Limb (tissue), 2 donors: ENCODE measurements around the gene PAPPA2.
"Not testable (repeated sequence)": the region's sequence is repeated elsewhere in the genome, so short reads cannot be mapped to it uniquely, and the experiment has no call there.

ENCODE experiments used
- DNase-seq, 2 donors: peaks; one replicate each; pipeline ENCODE4 v3.0.0-alpha.2; 2016; ENCODE audit errors: extremely low spot score in 2 of 2

The PAPPA2 gene, protein sequence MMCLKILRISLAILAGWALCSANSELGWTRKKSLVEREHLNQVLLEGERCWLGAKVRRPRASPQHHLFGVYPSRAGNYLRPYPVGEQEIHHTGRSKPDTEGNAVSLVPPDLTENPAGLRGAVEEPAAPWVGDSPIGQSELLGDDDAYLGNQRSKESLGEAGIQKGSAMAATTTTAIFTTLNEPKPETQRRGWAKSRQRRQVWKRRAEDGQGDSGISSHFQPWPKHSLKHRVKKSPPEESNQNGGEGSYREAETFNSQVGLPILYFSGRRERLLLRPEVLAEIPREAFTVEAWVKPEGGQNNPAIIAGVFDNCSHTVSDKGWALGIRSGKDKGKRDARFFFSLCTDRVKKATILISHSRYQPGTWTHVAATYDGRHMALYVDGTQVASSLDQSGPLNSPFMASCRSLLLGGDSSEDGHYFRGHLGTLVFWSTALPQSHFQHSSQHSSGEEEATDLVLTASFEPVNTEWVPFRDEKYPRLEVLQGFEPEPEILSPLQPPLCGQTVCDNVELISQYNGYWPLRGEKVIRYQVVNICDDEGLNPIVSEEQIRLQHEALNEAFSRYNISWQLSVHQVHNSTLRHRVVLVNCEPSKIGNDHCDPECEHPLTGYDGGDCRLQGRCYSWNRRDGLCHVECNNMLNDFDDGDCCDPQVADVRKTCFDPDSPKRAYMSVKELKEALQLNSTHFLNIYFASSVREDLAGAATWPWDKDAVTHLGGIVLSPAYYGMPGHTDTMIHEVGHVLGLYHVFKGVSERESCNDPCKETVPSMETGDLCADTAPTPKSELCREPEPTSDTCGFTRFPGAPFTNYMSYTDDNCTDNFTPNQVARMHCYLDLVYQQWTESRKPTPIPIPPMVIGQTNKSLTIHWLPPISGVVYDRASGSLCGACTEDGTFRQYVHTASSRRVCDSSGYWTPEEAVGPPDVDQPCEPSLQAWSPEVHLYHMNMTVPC (N-terminal part only)

DNA sequence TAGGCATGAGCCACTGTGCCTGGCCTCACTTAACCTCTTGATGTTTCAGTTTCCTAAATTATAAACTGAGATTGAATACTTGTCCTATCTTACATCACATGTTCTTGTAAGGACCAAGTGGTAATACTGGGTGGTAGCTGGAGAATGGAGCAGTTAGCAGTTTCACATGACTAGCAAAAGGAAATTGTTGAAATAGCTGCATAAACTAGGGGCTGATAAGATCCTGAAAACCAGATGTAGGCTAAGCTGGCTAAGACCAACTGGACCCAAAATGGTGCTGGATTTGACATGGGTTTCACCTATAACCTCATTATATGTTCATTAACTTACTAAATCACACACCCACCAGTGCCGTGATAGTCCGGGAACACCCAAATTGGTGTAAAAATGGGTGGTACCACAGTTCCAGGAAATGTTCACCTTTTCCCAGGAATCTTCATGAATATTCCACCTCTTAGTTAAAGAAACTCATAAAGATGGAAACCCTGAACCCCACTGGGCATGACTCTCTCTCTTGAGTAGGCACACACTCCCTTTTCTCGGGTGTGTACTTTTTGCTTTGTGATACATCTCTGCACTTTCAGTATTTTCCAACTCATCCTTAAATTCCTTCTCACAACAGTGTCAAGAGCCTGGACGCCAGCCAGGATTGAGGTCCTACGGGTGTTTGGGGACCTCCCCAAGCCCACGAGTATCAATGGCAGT, at the start of gene PAPPA2:
TSS of gene PAPPA2 (plus strand) at position 502 of the 705 bp plus-strand sequence. CDS start 93,148 bp downstream, outside the sequence.
- DNase-seq: no peak

DNA sequence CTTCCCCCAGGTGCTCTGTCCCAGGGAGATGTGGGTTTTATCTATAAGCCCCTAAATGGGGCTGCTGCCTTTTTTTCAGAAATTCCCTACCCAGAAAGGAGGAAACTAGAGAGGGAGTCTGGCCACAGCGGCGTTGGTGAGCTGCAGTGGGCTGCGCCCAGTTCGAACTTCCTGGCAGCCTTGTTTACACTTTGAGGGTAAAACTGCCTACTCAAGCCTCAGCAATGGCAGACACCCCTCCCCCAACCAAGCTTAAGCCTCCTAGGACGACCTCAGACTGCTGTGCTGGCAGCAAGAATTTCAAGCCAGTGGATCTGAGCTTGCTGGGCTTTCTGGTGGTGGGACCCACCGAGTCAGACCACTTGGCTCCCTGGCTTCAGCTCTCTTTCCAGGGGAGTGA, 46.2 kb upstream of the PAPPA2 start:
- no peak for DNase-seq

DNA sequence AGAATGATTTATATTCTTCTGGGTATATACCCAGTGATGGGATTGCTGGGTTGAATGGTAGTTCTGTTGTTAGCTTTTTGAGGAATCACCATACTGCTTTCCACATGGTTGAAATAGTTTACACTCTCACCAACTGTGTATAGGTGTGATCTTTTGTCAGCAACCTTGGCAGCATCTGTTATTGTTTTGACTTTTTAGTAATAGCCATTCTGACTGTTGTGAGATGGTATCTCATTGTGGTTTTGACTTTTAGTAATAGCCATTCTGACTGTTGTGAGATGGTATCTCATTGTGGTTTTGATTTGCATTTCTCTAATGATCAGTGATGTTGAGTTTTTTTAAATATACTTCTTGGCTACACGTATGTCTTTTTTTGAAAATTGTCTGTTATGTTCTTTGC, 43.4 kb upstream of the PAPPA2 start:
- DNase-seq: not testable (repeated sequence)

- no peak for DNase-seq
These were observed 28.7 kb upstream of the PAPPA2 start for GRCh38 chr1:176434234-176434633.

DNA sequence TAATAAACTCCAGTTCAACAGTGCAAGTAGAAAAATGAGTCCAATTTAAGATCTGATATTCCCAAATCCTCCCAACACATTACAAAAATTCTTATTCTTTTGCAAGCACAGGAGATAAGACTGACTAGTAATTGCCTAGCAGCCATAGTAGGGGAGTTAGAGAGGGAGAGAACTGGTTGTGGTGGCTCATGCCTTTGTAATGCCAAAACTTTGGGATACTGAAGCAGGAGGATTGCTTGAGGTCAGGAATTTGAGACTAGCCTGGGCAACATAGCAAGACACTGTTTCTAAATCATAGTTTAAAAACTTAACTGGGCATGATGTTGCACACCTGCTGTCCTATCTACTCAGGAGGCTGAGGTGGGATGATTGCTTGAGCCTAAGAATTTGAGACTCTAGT, 26.7 kb upstream of the PAPPA2 start:
- DNase-seq: no peak

DNA sequence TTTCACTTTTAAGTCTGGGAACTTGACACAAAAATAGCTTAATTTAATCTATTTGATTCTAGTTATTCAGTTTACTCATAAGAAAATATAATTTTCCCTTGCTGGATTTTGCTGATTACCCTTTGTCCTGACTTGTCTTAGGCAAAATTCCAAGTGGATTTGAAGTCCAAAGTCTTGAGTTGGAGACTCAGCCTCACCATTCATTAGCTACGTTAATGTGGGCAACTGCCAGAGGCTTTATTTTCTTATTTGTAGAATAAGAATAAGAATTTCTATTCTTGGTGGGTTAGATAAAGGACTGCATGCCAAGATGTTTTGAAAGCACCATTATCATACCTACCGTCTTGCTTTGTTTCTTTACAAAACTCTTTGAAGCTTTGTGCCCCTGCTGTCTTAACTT, 22.8 kb upstream of the PAPPA2 start:
- DNase-seq: no peak

- no peak for DNase-seq
These were observed 18.7 kb upstream of the PAPPA2 start for GRCh38 chr1:176444286-176444685.

GRCh38 chr1:176445402-176445801, 17.6 kb upstream of the PAPPA2 start:
- DNase-seq: no peak

- no peak for DNase-seq
These were observed 14.6 kb upstream of the PAPPA2 start for GRCh38 chr1:176448340-176448739.

DNA sequence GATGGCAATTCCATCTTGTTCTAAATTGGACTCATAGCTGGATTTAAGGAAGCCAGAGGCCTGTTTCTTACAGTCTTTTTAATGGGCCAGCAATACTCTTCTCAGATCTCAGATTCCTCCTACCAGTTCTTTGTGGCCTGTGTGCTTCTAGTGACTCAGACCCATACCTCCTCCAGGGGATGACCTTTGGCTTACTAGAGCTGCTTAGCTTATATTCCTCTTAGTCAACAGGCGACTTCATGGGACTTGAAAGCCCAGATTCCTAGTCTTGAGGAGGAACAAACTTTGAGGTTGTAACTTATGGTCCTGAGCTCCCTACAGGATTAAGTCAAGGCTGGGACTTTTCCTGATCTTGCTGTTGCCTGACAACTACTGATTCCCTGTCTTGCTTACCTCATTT, 12.4 kb upstream of the PAPPA2 start:
- no peak for DNase-seq

GRCh38 chr1:176451741-176452140, 11.2 kb upstream of the PAPPA2 start:
- not testable (repeated sequence) for DNase-seq

- no peak for DNase-seq
These were observed 6.2 kb upstream of the PAPPA2 start for GRCh38 chr1:176456795-176457194.

GRCh38 chr1:176460544-176461336, 2.2 kb upstream of the PAPPA2 start:
- DNase-seq: no peak

DNA sequence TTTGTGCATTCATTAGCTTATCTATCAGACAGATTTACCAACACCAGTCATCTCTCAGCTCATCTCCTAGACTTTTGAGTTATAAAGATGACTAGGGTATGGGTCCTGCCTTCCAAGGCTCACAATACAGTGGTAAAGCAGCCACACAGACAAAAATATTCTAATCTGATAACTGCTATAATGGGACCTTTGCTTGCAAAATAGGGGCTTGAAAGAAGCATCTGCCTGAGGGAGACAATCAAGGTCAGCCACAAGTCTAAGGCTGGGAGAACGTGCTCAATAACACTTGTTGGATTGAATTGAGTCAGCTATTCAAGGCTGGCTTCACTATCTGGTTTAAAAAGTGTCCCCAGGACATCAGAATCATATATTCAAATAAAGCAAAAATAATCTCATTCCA, 1.4 kb upstream of the PAPPA2 start:
- DNase-seq: no peak

- no peak for DNase-seq
These were observed 3.5 kb downstream of the PAPPA2 start for GRCh38 chr1:176466514-176466913.

DNA sequence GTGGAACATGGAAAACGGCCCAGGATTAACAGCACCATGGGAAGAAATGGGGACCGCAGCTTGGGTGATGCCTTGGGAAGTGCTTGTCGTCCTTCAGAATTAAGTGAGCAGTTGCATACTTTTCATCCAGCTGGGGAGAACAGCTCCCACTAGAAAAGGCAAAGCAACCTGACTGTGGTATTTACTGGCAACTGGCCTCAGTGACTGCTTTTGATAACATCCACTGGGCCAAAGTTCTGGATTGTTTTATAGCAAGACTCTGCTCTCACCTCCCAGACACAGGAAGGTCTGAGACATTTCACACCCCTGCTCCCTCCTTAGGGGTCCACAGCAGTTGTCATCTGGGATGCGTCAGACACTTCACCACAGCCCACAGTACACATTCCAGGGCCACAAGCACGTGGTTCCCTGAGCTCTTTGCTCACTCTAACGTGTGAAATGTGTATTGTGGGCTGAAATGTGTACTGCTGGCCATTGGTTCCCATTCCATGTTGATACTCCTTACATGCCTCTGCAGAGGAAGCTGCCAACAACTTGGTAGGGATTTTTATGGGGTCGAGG, 6.6 kb downstream of the PAPPA2 start:
- DNase-seq: no peak

DNA sequence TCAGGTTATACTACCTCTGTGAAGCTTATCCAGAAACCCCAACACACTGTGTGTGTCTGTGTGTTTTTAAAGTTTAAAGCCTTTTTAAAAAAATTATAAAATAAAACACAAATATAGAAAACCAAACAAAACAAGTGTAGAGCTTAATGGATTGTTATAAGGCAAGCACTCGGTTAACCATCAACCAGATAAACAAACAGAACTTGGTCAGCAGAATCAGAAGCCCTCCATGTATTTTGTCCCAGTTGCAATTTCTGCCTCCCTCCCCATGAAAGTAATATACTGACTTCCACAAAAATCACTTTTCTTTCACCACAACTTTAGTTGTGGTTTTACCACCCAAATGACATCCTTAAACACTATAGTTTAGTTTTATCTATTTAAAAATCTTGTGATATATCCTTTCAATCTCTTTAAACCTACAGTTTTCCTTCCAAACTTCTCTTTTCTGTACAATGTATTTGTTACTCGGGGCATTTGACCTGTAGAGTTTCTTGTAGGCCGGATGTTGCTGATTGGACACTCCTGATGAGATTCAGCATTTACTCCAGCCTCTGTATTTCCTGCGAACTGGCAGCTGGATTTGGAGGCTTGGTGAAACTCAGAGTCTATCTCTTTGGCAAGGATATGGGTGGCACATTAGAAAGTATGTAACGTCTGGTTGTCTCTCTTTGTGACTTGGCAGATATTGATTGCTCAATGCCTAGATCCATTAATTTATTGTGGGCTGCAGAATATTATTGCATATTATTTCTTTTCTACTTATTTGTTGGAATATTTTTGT, 8.6 kb downstream of the PAPPA2 start:
- no peak for DNase-seq

DNA sequence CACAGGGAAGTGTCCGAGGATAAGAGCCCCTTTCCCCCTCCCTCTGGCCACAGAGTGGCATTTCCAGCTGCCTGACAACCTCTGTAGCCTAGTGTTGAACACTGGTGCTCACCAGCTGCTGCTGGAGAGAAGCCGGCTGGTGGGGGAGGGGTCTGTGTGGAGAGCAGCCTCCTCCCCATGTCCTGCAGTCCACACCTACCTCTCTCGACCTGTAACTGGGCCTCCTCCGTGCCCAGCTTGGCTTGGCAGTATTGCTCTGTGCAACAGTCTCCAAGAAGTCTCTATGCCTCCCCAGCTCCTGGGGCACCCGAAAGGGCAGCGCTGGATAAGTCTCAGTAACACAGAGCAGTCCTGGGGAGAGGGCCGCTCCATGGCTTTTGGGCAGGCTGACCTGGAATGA, 17.0 kb downstream of the PAPPA2 start:
- peak; percentile 15 to 50 for DNase-seq

- DNase-seq: no peak
These were observed 17.8 kb downstream of the PAPPA2 start for GRCh38 chr1:176480750-176481149.

GRCh38 chr1:176485083-176485482, 22.1 kb downstream of the PAPPA2 start:
- DNase-seq: no peak
